Effector CD8-positive, alpha-beta T cell (primary cell): Measurements from ENCODE around the gene HOXB3.

Source experiments
- DNase-seq: peaks from one replicate; lab custom pipeline; 2025; lab: John Stamatoyannopoulos, UW

Gene HOXB3

GRCh38 chr17:48586355-48587258 lies 3.4 kb downstream of the HOXB3 start:
- no peak for DNase-seq

GRCh38 chr17:48584223-48584741 lies 5.8 kb downstream of the HOXB3 start:
- DNase-seq = no peak

- no peak for DNase-seq
Observed at GRCh38 chr17:48583708-48584222, 6.3 kb downstream of the HOXB3 start.

GRCh38 chr17:48582750-48583069 lies 7.3 kb downstream of the HOXB3 start:
- DNase-seq = no peak

- DNase-seq = no peak
Observed at GRCh38 chr17:48579760-48580554, 10.1 kb downstream of the HOXB3 start.

GRCh38 chr17:48579471-48579759 lies 10.6 kb downstream of the HOXB3 start:
- no peak for DNase-seq

- DNase-seq = no peak
Observed at GRCh38 chr17:48578616-48579470, 11.2 kb downstream of the HOXB3 start.

GRCh38 chr17:48577946-48578615 lies 12.0 kb downstream of the HOXB3 start, which contains the start of gene HOXB4:
TSS of gene HOXB4 (minus strand) at chr17:48578350. CDS start at chr17:48578319, 31 bp downstream.
- peak; percentile 55 for DNase-seq

GRCh38 chr17:48577330-48577945 lies 12.6 kb downstream of the HOXB3 start:
- DNase-seq = no peak

GRCh38 chr17:48576479-48577309 lies 13.3 kb downstream of the HOXB3 start:
- DNase-seq = no peak

GRCh38 chr17:48575673-48576478 lies 14.2 kb downstream of the HOXB3 start:
- no peak for DNase-seq

GRCh38 chr17:48575066-48575582 lies 14.9 kb downstream of the HOXB3 start:
- DNase-seq = no peak

- DNase-seq = no peak
Observed at GRCh38 chr17:48574505-48575065, 15.5 kb downstream of the HOXB3 start.

GRCh38 chr17:48571826-48572417 lies 18.1 kb downstream of the HOXB3 start:
- DNase-seq = no peak

GRCh38 chr17:48571024-48571818 lies 18.8 kb downstream of the HOXB3 start:
- no peak for DNase-seq

- no peak for DNase-seq
Observed at GRCh38 chr17:48570325-48571023, 19.6 kb downstream of the HOXB3 start.
